Body of pancreas (tissue), 4 donors: ENCODE data around the gene PRXL2A.

Source experiments
- POLR2A ChIP-seq, 3 donors: fragments of 450-650 bp; IDR thresholded peaks; one replicate each; pipeline ENCODE4 v1.6.1; 2016; ENCODE audit warnings: antibody characterized with exemption in 3 of 3, mild to moderate bottlenecking in 2 of 3
- TF ChIP-seq, protein P1 (sequence below), 7 experiments: fragments of 450-650 bp in 4 of 7; fragments of 200-600 bp in 3 of 7; sonication (generic) in 3 of 7; IDR thresholded peaks; one replicate each; pipeline ENCODE4 v1.5.1; 2016 to 2019; ENCODE audit warnings: antibody characterized with exemption in 7 of 7

DNA sequence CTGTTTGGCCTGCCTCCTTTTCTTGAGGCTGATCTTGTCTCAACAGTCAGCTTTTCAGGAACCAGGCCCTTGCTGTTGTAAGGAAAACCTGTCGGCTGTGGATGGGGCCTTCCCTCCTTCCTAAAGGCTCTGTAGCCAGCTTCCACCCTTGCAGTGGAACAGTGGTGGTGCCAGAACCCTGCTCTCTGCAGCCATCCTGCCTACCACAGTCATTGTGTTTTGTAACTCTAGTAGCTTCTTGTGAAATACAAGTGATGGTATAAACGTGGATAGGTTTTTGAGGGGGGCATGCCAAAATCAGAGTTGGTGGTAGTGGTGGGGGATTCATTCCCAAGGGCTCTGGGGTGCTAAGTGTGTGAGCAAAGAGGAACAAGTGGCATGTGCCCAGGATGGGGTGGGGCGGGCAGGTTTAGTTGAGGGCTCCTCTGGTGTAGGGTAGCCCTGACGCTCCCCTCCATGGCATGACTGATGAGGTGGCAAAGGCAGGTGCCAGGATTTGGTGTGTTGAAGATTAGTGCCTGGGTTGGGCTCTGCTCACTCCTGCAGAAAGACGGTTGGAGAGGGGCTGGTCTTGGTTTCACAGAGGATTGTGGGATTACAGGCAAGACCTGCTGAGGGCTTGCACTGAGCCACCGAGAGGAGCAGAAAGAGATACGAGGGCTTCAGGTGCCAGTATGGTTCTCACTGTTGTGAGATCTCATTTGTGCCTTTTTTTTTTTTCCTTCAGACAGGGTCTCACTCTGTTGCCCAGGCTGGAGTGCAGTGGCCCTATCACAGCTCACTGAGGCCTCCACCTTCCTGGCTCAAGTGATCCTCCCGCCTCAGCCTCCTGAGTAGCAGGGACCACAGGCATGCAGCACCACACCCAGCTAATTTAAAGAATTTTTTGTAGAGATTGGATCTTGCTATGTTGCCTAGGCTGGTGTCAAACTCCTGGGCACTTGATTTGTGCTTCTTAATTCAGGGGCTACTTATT, 53.1 kb downstream of the PRXL2A start:
- TF ChIP-seq, protein P1, sequence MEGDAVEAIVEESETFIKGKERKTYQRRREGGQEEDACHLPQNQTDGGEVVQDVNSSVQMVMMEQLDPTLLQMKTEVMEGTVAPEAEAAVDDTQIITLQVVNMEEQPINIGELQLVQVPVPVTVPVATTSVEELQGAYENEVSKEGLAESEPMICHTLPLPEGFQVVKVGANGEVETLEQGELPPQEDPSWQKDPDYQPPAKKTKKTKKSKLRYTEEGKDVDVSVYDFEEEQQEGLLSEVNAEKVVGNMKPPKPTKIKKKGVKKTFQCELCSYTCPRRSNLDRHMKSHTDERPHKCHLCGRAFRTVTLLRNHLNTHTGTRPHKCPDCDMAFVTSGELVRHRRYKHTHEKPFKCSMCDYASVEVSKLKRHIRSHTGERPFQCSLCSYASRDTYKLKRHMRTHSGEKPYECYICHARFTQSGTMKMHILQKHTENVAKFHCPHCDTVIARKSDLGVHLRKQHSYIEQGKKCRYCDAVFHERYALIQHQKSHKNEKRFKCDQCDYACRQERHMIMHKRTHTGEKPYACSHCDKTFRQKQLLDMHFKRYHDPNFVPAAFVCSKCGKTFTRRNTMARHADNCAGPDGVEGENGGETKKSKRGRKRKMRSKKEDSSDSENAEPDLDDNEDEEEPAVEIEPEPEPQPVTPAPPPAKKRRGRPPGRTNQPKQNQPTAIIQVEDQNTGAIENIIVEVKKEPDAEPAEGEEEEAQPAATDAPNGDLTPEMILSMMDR (IDR thresholded peaks at IDR 0.05): no peak
- no peak for TF ChIP-seq POLR2A (IDR thresholded peaks at IDR 0.05)
